K562 (cell line): ENCODE measurements around the gene C3. TPM values are rescaled to one million over a fixed set of nuclear protein-coding genes. Genes with fewer than 3 reads are reported as not detected.

Experiments
- CEBPG ChIP-seq, 3 experiments: fragments of 200-800 bp in 1 of 3; sonication (Bioruptor generic) in 1 of 3; sonication (generic) in 1 of 3; formaldehyde crosslinking in 1 of 3; IDR thresholded peaks in 2 of 3; conservative IDR thresholded peaks in 1 of 3; 2 replicates each; pipeline versions ENCODE4 v1.6.1 to v1.8.0; 2016 to 2022; ENCODE audit warnings: missing compliant biosample characterization in 2 of 3, missing genetic modification characterization in 2 of 3, mild to moderate bottlenecking in 1 of 3, missing genetic modification reagents in 1 of 3
- ETV5 ChIP-seq: sonication (generic); formaldehyde crosslinking; IDR thresholded peaks from 2 replicates; pipeline ENCODE4 v1.4.0; 2020; ENCODE audit warnings: low read depth, mild to moderate bottlenecking, missing genetic modification reagents
- PCBP2 ChIP-seq: fragments of 200-400 bp; formaldehyde crosslinking; IDR thresholded peaks from 2 replicates; pipeline ENCODE4 v1.6.1; 2018; ENCODE audit warnings: low read length, low read depth, mild to moderate bottlenecking, moderate library complexity; ENCODE audit not compliant: poor library complexity, severe bottlenecking
- RAD51 ChIP-seq: fragments of 450-650 bp; IDR thresholded peaks from 2 replicates; pipeline ENCODE4 v1.7.1; 2016; ENCODE audit warnings: low read depth, mild to moderate bottlenecking, borderline replicate concordance
- ZC3H4 ChIP-seq: sonication (generic); formaldehyde crosslinking; IDR thresholded peaks from 2 replicates; pipeline ENCODE4 v1.9.0; 2021; ENCODE audit warnings: missing genetic modification reagents, borderline replicate concordance
- ZEB2 ChIP-seq: fragments of 450-650 bp; IDR thresholded peaks from 2 replicates; pipeline ENCODE4 v1.6.1; 2016
- polyA plus RNA-seq, 8 experiments: library from polyadenylated mRNA; depleted of rRNA in 4 of 8; stranded (reverse) in 5 of 8; unstranded in 3 of 8; fragments of >200 nt; fragmentation: Nextera tagmentation in 2 of 8; fragmentation: Illumina TruSeq in 1 of 8; extraction: Ambion mirVana in 2 of 8; extraction: Trizol in 1 of 8; gene quantifications; 2 replicates each; pipeline versions ENCODE4 v1.2.1 to v1.2.3, GENCODE V29; 2011 to 2014; ENCODE audit warnings: inconsistent platforms in 1 of 8, missing spikeins in 1 of 8
- total RNA-seq, 7 experiments: library from RNA; depleted of rRNA in 6 of 7; stranded (reverse); fragments of >200 nt in 6 of 7; fragmentation: Illumina TruSeq in 2 of 7; extraction: Trizol in 2 of 7; gene quantifications; 2 replicates each; pipeline versions ENCODE4 v1.2.1 to v1.2.3, GENCODE V29; 2011 to 2021; ENCODE audit warnings: low replicate concordance in 1 of 7
- TF ChIP-seq, protein P1 (sequence below): sonication (generic); formaldehyde crosslinking; IDR thresholded peaks from 2 replicates; pipeline ENCODE4 v1.8.0; 2022; ENCODE audit warnings: mild to moderate bottlenecking, missing genetic modification reagents
- TF ChIP-seq, protein P2 (sequence below): fragments of 200-800 bp; sonication (Bioruptor generic); IDR thresholded peaks from 2 replicates; pipeline ENCODE4 v1.6.1; 2017; ENCODE audit warnings: missing genetic modification characterization, missing compliant biosample characterization
- TF ChIP-seq, protein P3 (sequence below): IDR thresholded peaks from 3 replicates; pipeline ENCODE4 v1.6.1; 2011; ENCODE audit warnings: borderline replicate concordance, mild to moderate bottlenecking, moderate library complexity; ENCODE audit not compliant: insufficient read length; ENCODE audit errors: extremely low read depth
- TF ChIP-seq, protein P4 (sequence below): fragments of 450-650 bp; IDR thresholded peaks from 2 replicates; pipeline ENCODE4 v1.7.0; 2016; ENCODE audit warnings: borderline replicate concordance

C3 gene
- total and polyA plus RNA-seq, 9 of the 15 experiments (the other 6 are each of a cell fraction or from before 2014, with no cell fraction given) = 0.59 to 10.6 (median 2.2) TPM

DNA sequence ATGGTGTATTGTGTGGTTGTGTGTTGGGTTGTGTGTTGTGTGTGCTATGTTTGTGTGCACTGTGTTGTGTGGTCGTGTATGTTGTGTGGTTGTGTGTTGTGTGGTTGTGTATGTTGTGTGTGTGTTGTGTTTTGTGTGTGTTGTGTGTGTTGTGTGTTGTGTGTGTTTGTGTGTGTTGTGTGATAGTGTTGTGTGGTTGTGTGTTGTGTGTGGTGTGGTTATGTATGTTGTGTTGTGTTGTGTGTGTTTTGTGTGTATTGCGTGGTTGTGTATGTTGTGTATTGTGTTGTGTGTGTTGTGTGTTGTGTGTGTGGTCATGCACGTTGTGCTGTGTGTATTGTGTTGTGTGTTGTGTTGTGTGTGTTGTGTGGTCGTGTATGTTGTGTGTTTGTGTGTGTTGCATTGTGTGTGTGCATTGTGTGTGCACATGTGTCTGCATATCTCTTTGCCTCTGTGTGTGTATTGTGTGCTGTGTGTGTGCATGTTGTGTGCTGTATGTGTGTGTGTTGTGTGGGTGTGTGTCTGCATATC lies 2.9 kb downstream of the C3 start (continued):
- TF ChIP-seq, protein P1, sequence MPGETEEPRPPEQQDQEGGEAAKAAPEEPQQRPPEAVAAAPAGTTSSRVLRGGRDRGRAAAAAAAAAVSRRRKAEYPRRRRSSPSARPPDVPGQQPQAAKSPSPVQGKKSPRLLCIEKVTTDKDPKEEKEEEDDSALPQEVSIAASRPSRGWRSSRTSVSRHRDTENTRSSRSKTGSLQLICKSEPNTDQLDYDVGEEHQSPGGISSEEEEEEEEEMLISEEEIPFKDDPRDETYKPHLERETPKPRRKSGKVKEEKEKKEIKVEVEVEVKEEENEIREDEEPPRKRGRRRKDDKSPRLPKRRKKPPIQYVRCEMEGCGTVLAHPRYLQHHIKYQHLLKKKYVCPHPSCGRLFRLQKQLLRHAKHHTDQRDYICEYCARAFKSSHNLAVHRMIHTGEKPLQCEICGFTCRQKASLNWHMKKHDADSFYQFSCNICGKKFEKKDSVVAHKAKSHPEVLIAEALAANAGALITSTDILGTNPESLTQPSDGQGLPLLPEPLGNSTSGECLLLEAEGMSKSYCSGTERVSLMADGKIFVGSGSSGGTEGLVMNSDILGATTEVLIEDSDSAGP (CRISPR knock-in tag) = peak; percentile 87
- no peak for TF ChIP-seq RAD51
- TF ChIP-seq, protein P2, sequence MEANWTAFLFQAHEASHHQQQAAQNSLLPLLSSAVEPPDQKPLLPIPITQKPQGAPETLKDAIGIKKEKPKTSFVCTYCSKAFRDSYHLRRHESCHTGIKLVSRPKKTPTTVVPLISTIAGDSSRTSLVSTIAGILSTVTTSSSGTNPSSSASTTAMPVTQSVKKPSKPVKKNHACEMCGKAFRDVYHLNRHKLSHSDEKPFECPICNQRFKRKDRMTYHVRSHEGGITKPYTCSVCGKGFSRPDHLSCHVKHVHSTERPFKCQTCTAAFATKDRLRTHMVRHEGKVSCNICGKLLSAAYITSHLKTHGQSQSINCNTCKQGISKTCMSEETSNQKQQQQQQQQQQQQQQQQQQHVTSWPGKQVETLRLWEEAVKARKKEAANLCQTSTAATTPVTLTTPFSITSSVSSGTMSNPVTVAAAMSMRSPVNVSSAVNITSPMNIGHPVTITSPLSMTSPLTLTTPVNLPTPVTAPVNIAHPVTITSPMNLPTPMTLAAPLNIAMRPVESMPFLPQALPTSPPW (CRISPR knock-in tag) = no peak
- TF ChIP-seq, protein P3, sequence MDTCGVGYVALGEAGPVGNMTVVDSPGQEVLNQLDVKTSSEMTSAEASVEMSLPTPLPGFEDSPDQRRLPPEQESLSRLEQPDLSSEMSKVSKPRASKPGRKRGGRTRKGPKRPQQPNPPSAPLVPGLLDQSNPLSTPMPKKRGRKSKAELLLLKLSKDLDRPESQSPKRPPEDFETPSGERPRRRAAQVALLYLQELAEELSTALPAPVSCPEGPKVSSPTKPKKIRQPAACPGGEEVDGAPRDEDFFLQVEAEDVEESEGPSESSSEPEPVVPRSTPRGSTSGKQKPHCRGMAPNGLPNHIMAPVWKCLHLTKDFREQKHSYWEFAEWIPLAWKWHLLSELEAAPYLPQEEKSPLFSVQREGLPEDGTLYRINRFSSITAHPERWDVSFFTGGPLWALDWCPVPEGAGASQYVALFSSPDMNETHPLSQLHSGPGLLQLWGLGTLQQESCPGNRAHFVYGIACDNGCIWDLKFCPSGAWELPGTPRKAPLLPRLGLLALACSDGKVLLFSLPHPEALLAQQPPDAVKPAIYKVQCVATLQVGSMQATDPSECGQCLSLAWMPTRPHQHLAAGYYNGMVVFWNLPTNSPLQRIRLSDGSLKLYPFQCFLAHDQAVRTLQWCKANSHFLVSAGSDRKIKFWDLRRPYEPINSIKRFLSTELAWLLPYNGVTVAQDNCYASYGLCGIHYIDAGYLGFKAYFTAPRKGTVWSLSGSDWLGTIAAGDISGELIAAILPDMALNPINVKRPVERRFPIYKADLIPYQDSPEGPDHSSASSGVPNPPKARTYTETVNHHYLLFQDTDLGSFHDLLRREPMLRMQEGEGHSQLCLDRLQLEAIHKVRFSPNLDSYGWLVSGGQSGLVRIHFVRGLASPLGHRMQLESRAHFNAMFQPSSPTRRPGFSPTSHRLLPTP = no peak
- peak; percentile 61; the same call in 1 of the 2 replicates for TF ChIP-seq ZC3H4 (CRISPR knock-in tag)
- no peak for TF ChIP-seq PCBP2
- TF ChIP-seq CEBPG (CRISPR knock-in tag; IDR thresholded peaks at IDR 0.05) = peak; percentile 50
- no peak for TF ChIP-seq CEBPG (tag; conservative IDR thresholded peaks at IDR 0.05 in 1 of 2, IDR thresholded peaks at IDR 0.05 in 1 of 2)
- TF ChIP-seq, protein P4, sequence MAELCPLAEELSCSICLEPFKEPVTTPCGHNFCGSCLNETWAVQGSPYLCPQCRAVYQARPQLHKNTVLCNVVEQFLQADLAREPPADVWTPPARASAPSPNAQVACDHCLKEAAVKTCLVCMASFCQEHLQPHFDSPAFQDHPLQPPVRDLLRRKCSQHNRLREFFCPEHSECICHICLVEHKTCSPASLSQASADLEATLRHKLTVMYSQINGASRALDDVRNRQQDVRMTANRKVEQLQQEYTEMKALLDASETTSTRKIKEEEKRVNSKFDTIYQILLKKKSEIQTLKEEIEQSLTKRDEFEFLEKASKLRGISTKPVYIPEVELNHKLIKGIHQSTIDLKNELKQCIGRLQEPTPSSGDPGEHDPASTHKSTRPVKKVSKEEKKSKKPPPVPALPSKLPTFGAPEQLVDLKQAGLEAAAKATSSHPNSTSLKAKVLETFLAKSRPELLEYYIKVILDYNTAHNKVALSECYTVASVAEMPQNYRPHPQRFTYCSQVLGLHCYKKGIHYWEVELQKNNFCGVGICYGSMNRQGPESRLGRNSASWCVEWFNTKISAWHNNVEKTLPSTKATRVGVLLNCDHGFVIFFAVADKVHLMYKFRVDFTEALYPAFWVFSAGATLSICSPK = peak; percentile 98; the same call in 1 of the 2 replicates
- peak; percentile 61; the same call in 1 of the 2 replicates for TF ChIP-seq ZEB2
- TF ChIP-seq ETV5 (CRISPR knock-in tag) = 0 out of 2 replicates have a peak, but pooled peaks have one; percentile 12
